HepG2 (cell line): ENCODE data around the gene ANXA6.

ENCODE experiments used
- ATF2 ChIP-seq: sonication (generic); formaldehyde crosslinking; IDR thresholded peaks from 2 replicates; pipeline ENCODE4 v1.4.0; 2020; ENCODE audit warnings: missing genetic modification reagents
- CTCF ChIP-seq: sonication (generic); formaldehyde crosslinking; IDR thresholded peaks from 2 replicates; pipeline ENCODE4 v1.5.0; 2020; ENCODE audit warnings: mild to moderate bottlenecking, missing genetic modification reagents, moderate library complexity
- HNF4G ChIP-seq, 2 experiments: sonication (generic) in 1 of 2; formaldehyde crosslinking in 1 of 2; IDR thresholded peaks; 2 replicates each; pipeline versions ENCODE4 v1.4.0 to v1.6.1; 2011 to 2020; ENCODE audit warnings: borderline replicate concordance in 2 of 2, low read depth in 2 of 2, mild to moderate bottlenecking in 2 of 2, low read length in 1 of 2, missing genetic modification reagents in 1 of 2, moderate library complexity in 1 of 2
- SP1 ChIP-seq, 2 experiments: fragments of 450-650 bp in 1 of 2; sonication (generic) in 1 of 2; formaldehyde crosslinking in 1 of 2; IDR thresholded peaks; 2 replicates each; pipeline versions ENCODE4 v1.4.0 to v1.6.1; 2016 to 2020; ENCODE audit warnings: missing genetic modification reagents in 1 of 2
- TARDBP ChIP-seq: sonication (generic); formaldehyde crosslinking; IDR thresholded peaks from 2 replicates; pipeline ENCODE4 v1.8.0; 2022; ENCODE audit warnings: mild to moderate bottlenecking, missing genetic modification reagents
- YY1 ChIP-seq: IDR thresholded peaks from 2 replicates; pipeline ENCODE4 v1.6.1; 2011; ENCODE audit warnings: low read length, low read depth, moderate library complexity, mild to moderate bottlenecking; ENCODE audit not compliant: insufficient read depth, insufficient replicate concordance
- ZFP41 ChIP-seq: sonication (generic); formaldehyde crosslinking; IDR thresholded peaks from 2 replicates; pipeline ENCODE4 v1.4.0; 2020; ENCODE audit warnings: mild to moderate bottlenecking, missing genetic modification reagents, borderline replicate concordance
- ZNF207 ChIP-seq: fragments of 450-650 bp; IDR thresholded peaks from 2 replicates; pipeline ENCODE4 v1.6.1; 2016; ENCODE audit warnings: antibody characterized with exemption, borderline replicate concordance

- TF ChIP-seq YY1 (no peak), ZFP41 (CRISPR knock-in tag) (no peak), ZNF207 (no peak), ATF2 (CRISPR knock-in tag) (no peak), CTCF (CRISPR knock-in tag) (no peak), TARDBP (no peak), SP1 (IDR thresholded peaks at IDR 0.05) (no peak), SP1 (CRISPR knock-in tag; IDR thresholded peaks at IDR 0.05) (no peak), HNF4G (IDR thresholded peaks at IDR 0.05; ENCODE audit: borderline replicate concordance, low read depth, low read length) (no peak), HNF4G (CRISPR knock-in tag; IDR thresholded peaks at IDR 0.05; ENCODE audit: borderline replicate concordance, low read depth) (no peak)
Observed at GRCh38 chr5:151159649-151160373, 2.2 kb upstream of the ANXA6 start.
